Measurements from ENCODE around the gene CILP.

CILP gene

GRCh38 chr15:65226221-65226620, 14.9 kb upstream of the CILP start:
- no peak for DNase-seq (ENCODE audit: low spot score)

- no peak for DNase-seq (ENCODE audit: low spot score)
These were observed 12.7 kb upstream of the CILP start for GRCh38 chr15:65223996-65224395.

GRCh38 chr15:65222891-65223290, 11.6 kb upstream of the CILP start:
- no peak for DNase-seq (ENCODE audit: low spot score)

- DNase-seq (ENCODE audit: low spot score): no peak
These were observed 10.4 kb upstream of the CILP start for GRCh38 chr15:65221697-65222096.

- no peak for DNase-seq (ENCODE audit: low spot score)
These were observed 7.9 kb upstream of the CILP start for GRCh38 chr15:65219137-65219536.

- no peak for DNase-seq (ENCODE audit: low spot score)
These were observed 6.5 kb upstream of the CILP start for GRCh38 chr15:65217526-65218482.

GRCh38 chr15:65215496-65215895, 4.2 kb upstream of the CILP start:
- DNase-seq (ENCODE audit: low spot score): no peak

GRCh38 chr15:65214010-65214409, 2.7 kb upstream of the CILP start:
- DNase-seq (ENCODE audit: low spot score): no peak

GRCh38 chr15:65213241-65213640, 2.0 kb upstream of the CILP start:
- no peak for DNase-seq (ENCODE audit: low spot score)

- DNase-seq (ENCODE audit: low spot score): no peak
These were observed 824 bp upstream of the CILP start for GRCh38 chr15:65212097-65212496.

GRCh38 chr15:65211482-65211982, 259 bp upstream of the CILP start:
- DNase-seq (ENCODE audit: low spot score): no peak

GRCh38 chr15:65209701-65210643, 1.3 kb downstream of the CILP start:
- no peak for DNase-seq (ENCODE audit: low spot score)

- DNase-seq (ENCODE audit: low spot score): no peak
These were observed 2.6 kb downstream of the CILP start for GRCh38 chr15:65208647-65209046.

- no peak for DNase-seq (ENCODE audit: low spot score)
These were observed 3.9 kb downstream of the CILP start for GRCh38 chr15:65207280-65207840.

- DNase-seq (ENCODE audit: low spot score): no peak
These were observed 4.5 kb downstream of the CILP start for GRCh38 chr15:65206750-65207149.

- DNase-seq (ENCODE audit: low spot score): no peak
These were observed 6.2 kb downstream of the CILP start for GRCh38 chr15:65204931-65205660.

- no peak for DNase-seq (ENCODE audit: low spot score)
These were observed 6.9 kb downstream of the CILP start for GRCh38 chr15:65204236-65204930.

GRCh38 chr15:65201918-65202317, 9.4 kb downstream of the CILP start:
- DNase-seq (ENCODE audit: low spot score): no peak

- DNase-seq (ENCODE audit: low spot score): no peak
These were observed 12.7 kb downstream of the CILP start for GRCh38 chr15:65198571-65198970.

- no peak for DNase-seq (ENCODE audit: low spot score)
These were observed 14.0 kb downstream of the CILP start for GRCh38 chr15:65197337-65197645.

All from Ammon's horn (tissue), 1 donor.